Measurements from ENCODE around the gene FXYD3.

- TF ChIP-seq CTCF (IDR thresholded peaks at IDR 0.05) (no peak), POLR2A (IDR thresholded peaks at IDR 0.05) (no peak)
Measured at GRCh38 chr19:35159606-35160005, 44.0 kb downstream of the FXYD3 start.
